BE2C (cell line): ENCODE measurements around the gene OPCML.

ENCODE experiments used
- DNase-seq: peaks from one replicate; pipeline ENCODE4 v3.0.0-alpha.2; 2020
- H3K27me3 ChIP-seq: fragments of 250-450 bp; sonication (Bioruptor Pico); 2 replicates; pipeline ENCODE4 v1.5.1; 2020; ENCODE audit warnings: mild to moderate bottlenecking
- H3K36me3 ChIP-seq: fragments of 250-450 bp; sonication (Bioruptor Pico); 2 replicates; pipeline ENCODE4 v1.5.1; 2020; ENCODE audit warnings: mild to moderate bottlenecking
- H3K4me1 ChIP-seq: fragments of 250-450 bp; sonication (Bioruptor Pico); 2 replicates; pipeline ENCODE4 v1.5.1; 2020
- H3K4me3 ChIP-seq: 2 replicates; pipeline ENCODE4 v1.5.1; 2011; ENCODE audit warnings: low read depth, low read length
- H3K9me3 ChIP-seq: fragments of 250-450 bp; sonication (Bioruptor Pico); 2 replicates; pipeline ENCODE4 v1.5.1; 2020
- TF ChIP-seq, protein P1 (sequence below): IDR thresholded peaks from 2 replicates; pipeline ENCODE4 v1.5.1; 2012; ENCODE audit warnings: mild to moderate bottlenecking, low read depth, low read length

Gene OPCML

DNA sequence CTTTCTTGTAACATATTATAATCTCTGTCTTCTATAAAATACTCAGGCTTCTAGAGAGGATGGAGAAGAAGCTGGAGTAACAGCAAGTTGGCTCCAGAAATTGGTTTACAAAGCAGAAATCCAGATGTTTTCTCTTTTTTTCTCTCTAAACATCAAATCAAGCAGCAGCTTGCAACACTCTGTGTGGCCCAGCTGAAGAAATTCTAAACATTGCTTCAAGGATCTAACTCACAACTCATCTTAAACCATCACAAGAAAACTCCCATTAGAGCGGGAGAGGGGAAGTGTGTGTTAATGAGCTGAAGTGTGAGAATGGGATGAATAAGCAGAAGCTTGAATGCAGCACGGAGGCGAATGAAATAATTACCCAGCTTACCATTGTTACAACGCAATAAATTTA lies 146.5 kb downstream of the OPCML start:
- no peaks in the 10 kb centered on the region for H3K36me3 ChIP-seq
- TF ChIP-seq, protein P1, sequence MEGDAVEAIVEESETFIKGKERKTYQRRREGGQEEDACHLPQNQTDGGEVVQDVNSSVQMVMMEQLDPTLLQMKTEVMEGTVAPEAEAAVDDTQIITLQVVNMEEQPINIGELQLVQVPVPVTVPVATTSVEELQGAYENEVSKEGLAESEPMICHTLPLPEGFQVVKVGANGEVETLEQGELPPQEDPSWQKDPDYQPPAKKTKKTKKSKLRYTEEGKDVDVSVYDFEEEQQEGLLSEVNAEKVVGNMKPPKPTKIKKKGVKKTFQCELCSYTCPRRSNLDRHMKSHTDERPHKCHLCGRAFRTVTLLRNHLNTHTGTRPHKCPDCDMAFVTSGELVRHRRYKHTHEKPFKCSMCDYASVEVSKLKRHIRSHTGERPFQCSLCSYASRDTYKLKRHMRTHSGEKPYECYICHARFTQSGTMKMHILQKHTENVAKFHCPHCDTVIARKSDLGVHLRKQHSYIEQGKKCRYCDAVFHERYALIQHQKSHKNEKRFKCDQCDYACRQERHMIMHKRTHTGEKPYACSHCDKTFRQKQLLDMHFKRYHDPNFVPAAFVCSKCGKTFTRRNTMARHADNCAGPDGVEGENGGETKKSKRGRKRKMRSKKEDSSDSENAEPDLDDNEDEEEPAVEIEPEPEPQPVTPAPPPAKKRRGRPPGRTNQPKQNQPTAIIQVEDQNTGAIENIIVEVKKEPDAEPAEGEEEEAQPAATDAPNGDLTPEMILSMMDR: no peak

GRCh38 chr11:133384731-133385130 lies 147.6 kb downstream of the OPCML start:
- Histone ChIP-seq H3K27me3 (peaks cover 37% of the 10 kb centered on the region), H3K36me3 (no peaks in the 10 kb centered on the region), H3K4me3 (no peak overlapping the region), H3K9me3 (no peaks in the 10 kb centered on the region), H3K4me1 (0 out of 2 replicates have a peak, but pooled peaks cover 2% of the 10 kb centered on the region)
- DNase-seq: no peak
- TF ChIP-seq, protein P1: no peak

More for the DNA sequence above, 146.5 kb downstream of the OPCML start:
- no peak for DNase-seq
- H3K4me3 ChIP-seq: no peak overlapping the region
- no peaks in the 10 kb centered on the region for H3K9me3 ChIP-seq
- 0 out of 2 replicates have a peak, but pooled peaks cover 2% of the 10 kb centered on the region for H3K4me1 ChIP-seq
- H3K27me3 ChIP-seq: peaks cover 31% of the 10 kb centered on the region

DNA sequence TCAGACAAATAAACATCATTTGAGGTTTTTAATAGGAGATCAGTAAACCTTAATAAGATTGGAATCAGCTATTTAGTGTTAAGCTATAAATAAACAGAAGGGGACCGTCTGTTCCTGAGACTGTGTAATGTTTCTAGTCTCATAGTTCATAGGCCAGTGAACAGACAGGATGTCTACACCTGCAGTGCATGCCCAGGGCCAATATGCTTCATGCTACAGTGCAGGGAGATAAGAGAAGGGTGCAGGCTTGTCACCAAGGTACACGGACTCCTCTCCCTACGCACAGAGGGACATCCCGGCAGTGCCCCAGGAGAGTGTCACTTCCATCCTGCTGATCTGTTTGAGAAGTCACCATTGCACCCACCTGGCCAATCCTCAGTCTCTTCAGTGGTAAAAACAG lies 148.6 kb downstream of the OPCML start:
- H3K4me3 ChIP-seq: no peak overlapping the region
- H3K27me3 ChIP-seq: peaks cover 37% of the 10 kb centered on the region
- H3K4me1 ChIP-seq: 0 out of 2 replicates have a peak, but pooled peaks cover 2% of the 10 kb centered on the region
- TF ChIP-seq, protein P1: no peak
- no peaks in the 10 kb centered on the region for H3K36me3 ChIP-seq
- no peaks in the 10 kb centered on the region for H3K9me3 ChIP-seq
- DNase-seq: no peak

- TF ChIP-seq, protein P1: no peak
- Histone ChIP-seq H3K27me3 (peaks cover 37% of the 10 kb centered on the region), H3K36me3 (no peaks in the 10 kb centered on the region), H3K4me1 (0 out of 2 replicates have a peak, but pooled peaks cover 2% of the 10 kb centered on the region), H3K4me3 (no peak overlapping the region), H3K9me3 (no peaks in the 10 kb centered on the region)
- DNase-seq: no peak
Observed at GRCh38 chr11:133383201-133383600, 149.1 kb downstream of the OPCML start.

DNA sequence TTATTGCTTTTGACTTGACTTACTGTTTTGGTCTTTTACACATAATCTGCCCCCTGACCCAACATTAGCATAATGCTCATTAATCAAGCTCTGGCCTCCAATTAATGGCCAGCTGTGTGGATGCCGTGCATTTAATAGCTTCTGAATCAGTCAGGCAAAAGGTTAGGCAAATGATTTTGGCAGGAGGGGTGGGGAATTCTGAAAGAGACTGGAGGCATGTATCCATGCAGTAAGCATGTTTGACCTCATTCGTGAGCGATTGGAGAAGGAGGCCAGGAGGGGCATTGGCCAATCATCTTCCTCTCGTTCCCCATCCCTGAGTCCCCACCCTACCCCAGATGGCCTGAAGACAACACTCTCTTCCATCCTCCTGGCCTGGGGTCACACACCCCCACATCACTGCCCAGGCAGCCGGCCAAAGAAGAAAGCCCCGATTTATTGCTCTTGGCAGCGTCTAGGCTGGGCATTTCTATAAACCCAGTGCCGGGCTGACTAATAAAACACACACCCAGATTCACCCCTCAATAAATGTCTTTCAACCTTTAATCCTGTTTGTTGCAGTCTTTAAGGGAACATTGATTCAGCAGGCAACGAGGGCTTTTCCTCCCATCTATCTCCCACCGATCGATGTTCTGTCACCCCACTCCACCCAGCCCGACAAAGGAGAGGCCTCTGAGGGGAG lies 150.0 kb downstream of the OPCML start:
- no peaks in the 10 kb centered on the region for H3K36me3 ChIP-seq
- no peaks in the 10 kb centered on the region for H3K9me3 ChIP-seq
- H3K27me3 ChIP-seq: peaks cover 37% of the 10 kb centered on the region
- TF ChIP-seq, protein P1: no peak
- no peak for DNase-seq
- 0 out of 2 replicates have a peak, but pooled peaks cover 2% of the 10 kb centered on the region for H3K4me1 ChIP-seq
- H3K4me3 ChIP-seq: no peak overlapping the region

DNA sequence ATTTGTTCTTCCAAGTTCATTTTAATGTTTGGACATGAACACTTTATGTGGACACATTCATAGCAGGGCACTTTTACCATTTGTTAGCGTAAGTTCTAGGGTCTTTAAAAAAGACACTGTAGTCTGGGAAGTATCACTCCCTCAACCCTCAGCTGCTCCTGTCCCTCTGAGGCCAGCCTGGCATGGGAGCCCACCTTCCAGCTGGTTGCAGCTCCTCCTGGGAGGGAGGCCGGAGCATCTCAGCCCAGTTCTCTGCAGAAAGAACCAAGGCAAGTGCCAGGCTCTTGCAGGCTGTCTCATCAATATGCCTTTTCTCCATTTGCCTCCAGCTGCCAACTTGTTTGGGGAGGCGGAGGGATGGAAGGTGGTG lies 150.6 kb downstream of the OPCML start:
- no peak for DNase-seq
- 0 out of 2 replicates have a peak, but pooled peaks cover 2% of the 10 kb centered on the region for H3K4me1 ChIP-seq
- no peaks in the 10 kb centered on the region for H3K9me3 ChIP-seq
- no peaks in the 10 kb centered on the region for H3K36me3 ChIP-seq
- TF ChIP-seq, protein P1: no peak
- H3K4me3 ChIP-seq: no peak overlapping the region
- H3K27me3 ChIP-seq: peaks cover 37% of the 10 kb centered on the region
